ENCODE results near the gene MYZAP.

MYZAP gene

GRCh38 chr15:57589281-57589680, 2.4 kb upstream of the MYZAP start:
- peaks cover 5% of the 10 kb centered on the region for H3K27me3 ChIP-seq (replicated peaks; ENCODE audit: control insufficient read depth, insufficient read depth, low read length, poor library complexity, severe bottlenecking)
- H3K9me3 ChIP-seq (ENCODE audit: control insufficient read depth, low read length) = no peaks in the 10 kb centered on the region
- DNase-seq = no peak
- no peak overlapping the region for H3K27ac ChIP-seq (ENCODE audit: insufficient read depth, low read length, poor library complexity, severe bottlenecking)
- peaks cover 14% of the 10 kb centered on the region for H3K4me1 ChIP-seq (ENCODE audit: control insufficient read depth, insufficient read depth, low read length, poor library complexity, severe bottlenecking)
- H3K36me3 ChIP-seq (ENCODE audit: control insufficient read depth, insufficient read depth, low read length) = no peaks in the 10 kb centered on the region
- H3K4me3 ChIP-seq (ENCODE audit: insufficient read depth, low read depth, low read length, poor library complexity, severe bottlenecking) = no peak overlapping the region

- peaks cover 5% of the 10 kb centered on the region for H3K27me3 ChIP-seq (replicated peaks; ENCODE audit: control insufficient read depth, insufficient read depth, low read length, poor library complexity, severe bottlenecking)
- H3K36me3 ChIP-seq (ENCODE audit: control insufficient read depth, insufficient read depth, low read length) = no peaks in the 10 kb centered on the region
- peaks cover 14% of the 10 kb centered on the region for H3K4me1 ChIP-seq (ENCODE audit: control insufficient read depth, insufficient read depth, low read length, poor library complexity, severe bottlenecking)
- no peak for DNase-seq
- H3K4me3 ChIP-seq (ENCODE audit: insufficient read depth, low read depth, low read length, poor library complexity, severe bottlenecking) = no peak overlapping the region
- no peak overlapping the region for H3K27ac ChIP-seq (ENCODE audit: insufficient read depth, low read length, poor library complexity, severe bottlenecking)
- no peaks in the 10 kb centered on the region for H3K9me3 ChIP-seq (ENCODE audit: control insufficient read depth, low read length)
Measured at GRCh38 chr15:57589754-57590153, 1.9 kb upstream of the MYZAP start.

- H3K27me3 ChIP-seq (replicated peaks; ENCODE audit: control insufficient read depth, insufficient read depth, low read length, poor library complexity, severe bottlenecking) = peaks cover 5% of the 10 kb centered on the region
- peak overlapping the region; percentile 37 for H3K4me3 ChIP-seq (ENCODE audit: insufficient read depth, low read depth, low read length, poor library complexity, severe bottlenecking)
- no peak for DNase-seq
- no peaks in the 10 kb centered on the region for H3K9me3 ChIP-seq (ENCODE audit: control insufficient read depth, low read length)
- H3K4me1 ChIP-seq (ENCODE audit: control insufficient read depth, insufficient read depth, low read length, poor library complexity, severe bottlenecking) = peaks cover 14% of the 10 kb centered on the region
- H3K36me3 ChIP-seq (ENCODE audit: control insufficient read depth, insufficient read depth, low read length) = no peaks in the 10 kb centered on the region
- no peak overlapping the region for H3K27ac ChIP-seq (ENCODE audit: insufficient read depth, low read length, poor library complexity, severe bottlenecking)
Measured at GRCh38 chr15:57591237-57591821, 375 bp upstream of the MYZAP start.

- H3K4me1 ChIP-seq (ENCODE audit: control insufficient read depth, insufficient read depth, low read length, poor library complexity, severe bottlenecking) = peaks cover 14% of the 10 kb centered on the region
- H3K9me3 ChIP-seq (ENCODE audit: control insufficient read depth, low read length) = no peaks in the 10 kb centered on the region
- no peak overlapping the region for H3K27ac ChIP-seq (ENCODE audit: insufficient read depth, low read length, poor library complexity, severe bottlenecking)
- no peak for DNase-seq
- H3K36me3 ChIP-seq (ENCODE audit: control insufficient read depth, insufficient read depth, low read length) = no peaks in the 10 kb centered on the region
- peak overlapping the region; percentile 41 for H3K4me3 ChIP-seq (ENCODE audit: insufficient read depth, low read depth, low read length, poor library complexity, severe bottlenecking)
- H3K27me3 ChIP-seq (replicated peaks; ENCODE audit: control insufficient read depth, insufficient read depth, low read length, poor library complexity, severe bottlenecking) = peaks cover 5% of the 10 kb centered on the region
Measured at GRCh38 chr15:57592426-57592825, 722 bp downstream of the MYZAP start.

GRCh38 chr15:57592836-57593420, 1.2 kb downstream of the MYZAP start:
- no peak for DNase-seq
- no peak overlapping the region for H3K27ac ChIP-seq (ENCODE audit: insufficient read depth, low read length, poor library complexity, severe bottlenecking)
- H3K4me3 ChIP-seq (ENCODE audit: insufficient read depth, low read depth, low read length, poor library complexity, severe bottlenecking) = no peak overlapping the region
- H3K27me3 ChIP-seq (replicated peaks; ENCODE audit: control insufficient read depth, insufficient read depth, low read length, poor library complexity, severe bottlenecking) = peaks cover 5% of the 10 kb centered on the region
- no peaks in the 10 kb centered on the region for H3K36me3 ChIP-seq (ENCODE audit: control insufficient read depth, insufficient read depth, low read length)
- H3K9me3 ChIP-seq (ENCODE audit: control insufficient read depth, low read length) = no peaks in the 10 kb centered on the region
- H3K4me1 ChIP-seq (ENCODE audit: control insufficient read depth, insufficient read depth, low read length, poor library complexity, severe bottlenecking) = peaks cover 14% of the 10 kb centered on the region

- Histone ChIP-seq H3K4me3 (ENCODE audit: insufficient read depth, low read depth, low read length, poor library complexity, severe bottlenecking) (no peak overlapping the region), H3K27ac (ENCODE audit: insufficient read depth, low read length, poor library complexity, severe bottlenecking) (no peak overlapping the region), H3K27me3 (replicated peaks; ENCODE audit: control insufficient read depth, insufficient read depth, low read length, poor library complexity, severe bottlenecking) (peaks cover 5% of the 10 kb centered on the region), H3K4me1 (ENCODE audit: control insufficient read depth, insufficient read depth, low read length, poor library complexity, severe bottlenecking) (peaks cover 10% of the 10 kb centered on the region), H3K36me3 (ENCODE audit: control insufficient read depth, insufficient read depth, low read length) (no peaks in the 10 kb centered on the region), H3K9me3 (ENCODE audit: control insufficient read depth, low read length) (no peaks in the 10 kb centered on the region)
- no peak for DNase-seq
Measured at GRCh38 chr15:57594479-57594878, 2.8 kb downstream of the MYZAP start.

- no peak for DNase-seq
- H3K9me3 ChIP-seq (ENCODE audit: control insufficient read depth, low read length) = no peaks in the 10 kb centered on the region
- peaks cover 10% of the 10 kb centered on the region for H3K4me1 ChIP-seq (ENCODE audit: control insufficient read depth, insufficient read depth, low read length, poor library complexity, severe bottlenecking)
- no peak overlapping the region for H3K4me3 ChIP-seq (ENCODE audit: insufficient read depth, low read depth, low read length, poor library complexity, severe bottlenecking)
- H3K27me3 ChIP-seq (replicated peaks; ENCODE audit: control insufficient read depth, insufficient read depth, low read length, poor library complexity, severe bottlenecking) = peaks cover 5% of the 10 kb centered on the region
- no peak overlapping the region for H3K27ac ChIP-seq (ENCODE audit: insufficient read depth, low read length, poor library complexity, severe bottlenecking)
- no peaks in the 10 kb centered on the region for H3K36me3 ChIP-seq (ENCODE audit: control insufficient read depth, insufficient read depth, low read length)
Measured at GRCh38 chr15:57595011-57595866, 3.5 kb downstream of the MYZAP start.

GRCh38 chr15:57596301-57596855, 4.7 kb downstream of the MYZAP start:
- no peak overlapping the region for H3K27ac ChIP-seq (ENCODE audit: insufficient read depth, low read length, poor library complexity, severe bottlenecking)
- H3K4me1 ChIP-seq (ENCODE audit: control insufficient read depth, insufficient read depth, low read length, poor library complexity, severe bottlenecking) = peaks cover 6% of the 10 kb centered on the region
- peaks cover 5% of the 10 kb centered on the region for H3K27me3 ChIP-seq (replicated peaks; ENCODE audit: control insufficient read depth, insufficient read depth, low read length, poor library complexity, severe bottlenecking)
- H3K36me3 ChIP-seq (ENCODE audit: control insufficient read depth, insufficient read depth, low read length) = no peaks in the 10 kb centered on the region
- H3K4me3 ChIP-seq (ENCODE audit: insufficient read depth, low read depth, low read length, poor library complexity, severe bottlenecking) = no peak overlapping the region
- no peaks in the 10 kb centered on the region for H3K9me3 ChIP-seq (ENCODE audit: control insufficient read depth, low read length)
- DNase-seq = no peak

GRCh38 chr15:57596978-57597377, 5.3 kb downstream of the MYZAP start:
- DNase-seq = no peak
- Histone ChIP-seq H3K36me3 (ENCODE audit: control insufficient read depth, insufficient read depth, low read length) (no peaks in the 10 kb centered on the region), H3K9me3 (ENCODE audit: control insufficient read depth, low read length) (no peaks in the 10 kb centered on the region), H3K4me1 (ENCODE audit: control insufficient read depth, insufficient read depth, low read length, poor library complexity, severe bottlenecking) (peaks cover 3% of the 10 kb centered on the region), H3K27me3 (replicated peaks; ENCODE audit: control insufficient read depth, insufficient read depth, low read length, poor library complexity, severe bottlenecking) (peaks cover 5% of the 10 kb centered on the region), H3K27ac (ENCODE audit: insufficient read depth, low read length, poor library complexity, severe bottlenecking) (no peak overlapping the region), H3K4me3 (ENCODE audit: insufficient read depth, low read depth, low read length, poor library complexity, severe bottlenecking) (no peak overlapping the region)

GRCh38 chr15:57597431-57597830, 5.7 kb downstream of the MYZAP start:
- Histone ChIP-seq H3K4me1 (ENCODE audit: control insufficient read depth, insufficient read depth, low read length, poor library complexity, severe bottlenecking) (no peaks in the 10 kb centered on the region), H3K4me3 (ENCODE audit: insufficient read depth, low read depth, low read length, poor library complexity, severe bottlenecking) (no peak overlapping the region), H3K9me3 (ENCODE audit: control insufficient read depth, low read length) (no peaks in the 10 kb centered on the region), H3K27me3 (replicated peaks; ENCODE audit: control insufficient read depth, insufficient read depth, low read length, poor library complexity, severe bottlenecking) (peaks cover 4% of the 10 kb centered on the region), H3K36me3 (ENCODE audit: control insufficient read depth, insufficient read depth, low read length) (no peaks in the 10 kb centered on the region), H3K27ac (ENCODE audit: insufficient read depth, low read length, poor library complexity, severe bottlenecking) (no peak overlapping the region)
- DNase-seq = no peak
